IMR-90 (cell line): ENCODE measurements around the gene COL23A1.

Source experiments
- BHLHE40 ChIP-seq: fragments of 150-350 bp; IDR thresholded peaks from 2 replicates; pipeline ENCODE4 v1.6.1; 2016; ENCODE audit warnings: mild to moderate bottlenecking, low read depth, low read length
- CEBPB ChIP-seq: IDR thresholded peaks from 2 replicates; pipeline ENCODE4 v1.6.1; 2012; ENCODE audit warnings: low read depth, low read length, improper control_type of control experiment
- CHD1 ChIP-seq: IDR thresholded peaks from 2 replicates; pipeline ENCODE4 v1.6.1; 2012; ENCODE audit warnings: low read depth, low read length, improper control_type of control experiment
- CTCF ChIP-seq: conservative IDR thresholded peaks from 2 replicates; pipeline ENCODE4 v1.5.1; 2012; ENCODE audit warnings: mild to moderate bottlenecking, low read depth, low read length, improper control_type of control experiment
- FOS ChIP-seq: fragments of 150-350 bp; IDR thresholded peaks from 2 replicates; pipeline ENCODE4 v1.6.1; 2016; ENCODE audit warnings: low read depth, low read length
- MAFK ChIP-seq: IDR thresholded peaks from 2 replicates; pipeline ENCODE4 v1.6.1; 2012; ENCODE audit warnings: low read depth, low read length, improper control_type of control experiment
- MAZ ChIP-seq: IDR thresholded peaks from 2 replicates; pipeline ENCODE4 v1.6.1; 2012; ENCODE audit warnings: low read depth, mild to moderate bottlenecking, low read length, improper control_type of control experiment, moderate library complexity, borderline replicate concordance
- NFE2L2 ChIP-seq: fragments of 150-350 bp; IDR thresholded peaks from 2 replicates; pipeline ENCODE4 v1.6.1; 2016; ENCODE audit warnings: low read depth, mild to moderate bottlenecking, low read length
- POLR2A ChIP-seq: IDR thresholded peaks from 2 replicates; pipeline ENCODE4 v1.6.1; 2012; ENCODE audit warnings: mild to moderate bottlenecking, low read depth, low read length
- RAD21 ChIP-seq: IDR thresholded peaks from 2 replicates; pipeline ENCODE4 v1.6.1; 2012; ENCODE audit warnings: low read length, improper control_type of control experiment
- RCOR1 ChIP-seq: IDR thresholded peaks from 2 replicates; pipeline ENCODE4 v1.6.1; 2012; ENCODE audit warnings: mild to moderate bottlenecking, low read length, improper control_type of control experiment; ENCODE audit not compliant: insufficient replicate concordance
- SMC3 ChIP-seq: fragments of 150-350 bp; IDR thresholded peaks from 2 replicates; pipeline ENCODE4 v1.6.1; 2016; ENCODE audit warnings: low read depth, mild to moderate bottlenecking, antibody characterized with exemption, low read length, moderate library complexity
- USF2 ChIP-seq: fragments of 150-350 bp; IDR thresholded peaks from 2 replicates; pipeline ENCODE4 v1.6.1; 2017; ENCODE audit warnings: mild to moderate bottlenecking, antibody characterized with exemption, low read length, low read depth
- TF ChIP-seq, protein P1 (sequence below): fragments of 150-350 bp; IDR thresholded peaks from 2 replicates; pipeline ENCODE4 v1.6.1; 2016; ENCODE audit warnings: low read depth, mild to moderate bottlenecking, low read length, moderate library complexity, borderline replicate concordance

GRCh38 chr5:178283520-178283919, 306.7 kb downstream of the COL23A1 start:
- no peak for TF ChIP-seq CTCF
- no peak for TF ChIP-seq RCOR1
- no peak for TF ChIP-seq NFE2L2
- no peak for TF ChIP-seq USF2
- TF ChIP-seq, protein P1, sequence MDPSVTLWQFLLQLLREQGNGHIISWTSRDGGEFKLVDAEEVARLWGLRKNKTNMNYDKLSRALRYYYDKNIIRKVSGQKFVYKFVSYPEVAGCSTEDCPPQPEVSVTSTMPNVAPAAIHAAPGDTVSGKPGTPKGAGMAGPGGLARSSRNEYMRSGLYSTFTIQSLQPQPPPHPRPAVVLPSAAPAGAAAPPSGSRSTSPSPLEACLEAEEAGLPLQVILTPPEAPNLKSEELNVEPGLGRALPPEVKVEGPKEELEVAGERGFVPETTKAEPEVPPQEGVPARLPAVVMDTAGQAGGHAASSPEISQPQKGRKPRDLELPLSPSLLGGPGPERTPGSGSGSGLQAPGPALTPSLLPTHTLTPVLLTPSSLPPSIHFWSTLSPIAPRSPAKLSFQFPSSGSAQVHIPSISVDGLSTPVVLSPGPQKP = no peak
- TF ChIP-seq RAD21 = no peak
- TF ChIP-seq MAFK = no peak
- TF ChIP-seq POLR2A = no peak
- no peak for TF ChIP-seq SMC3
- no peak for TF ChIP-seq BHLHE40
- no peak for TF ChIP-seq CEBPB
- TF ChIP-seq MAZ = no peak
- no peak for TF ChIP-seq FOS
- no peak for TF ChIP-seq CHD1
